Heart right ventricle (tissue), 16 donors: ENCODE measurements around the gene CD83. TPM values are rescaled to one million over a fixed set of nuclear protein-coding genes. Genes with fewer than 3 reads are reported as not detected.

Experiments used
- ATAC-seq, 8 donors: fragments of 200-7000 bp; cut with Tn5 transposase; one replicate each; pipeline ENCODE4 v1.9.1; 2020; ENCODE audit warnings: mild to moderate bottlenecking in 8 of 8, moderate library complexity in 8 of 8, moderate number of reproducible peaks in 1 of 8
- DNase-seq, 2 donors: peaks; one replicate each; pipeline ENCODE4 v3.0.0-alpha.2; 2020
- H3K27ac ChIP-seq, 10 donors: fragments of 200-600 bp; sonication (generic) in 2 of 10; one replicate each; pipeline versions ENCODE4 v1.5.0 to v1.8.0; 2020 to 2022; ENCODE audit warnings: mild to moderate bottlenecking in 3 of 10
- H3K27me3 ChIP-seq, 7 donors: fragments of 200-600 bp; one replicate each; pipeline ENCODE4 v1.8.0; 2021 to 2022; ENCODE audit warnings: mild to moderate bottlenecking in 2 of 7
- H3K36me3 ChIP-seq, 9 donors: fragments of 200-600 bp; sonication (generic) in 1 of 9; one replicate each; pipeline versions ENCODE4 v1.5.0 to v1.8.0; 2020 to 2022; ENCODE audit warnings: mild to moderate bottlenecking in 2 of 9
- H3K4me1 ChIP-seq, 9 donors: fragments of 200-600 bp; sonication (generic) in 1 of 9; one replicate each; pipeline versions ENCODE4 v1.5.0 to v1.8.0; 2020 to 2022; ENCODE audit warnings: mild to moderate bottlenecking in 4 of 9
- H3K4me3 ChIP-seq, 10 donors: fragments of 200-600 bp; sonication (generic) in 2 of 10; one replicate each; pipeline versions ENCODE4 v1.5.0 to v1.8.0; 2020 to 2022; ENCODE audit warnings: mild to moderate bottlenecking in 7 of 10, moderate library complexity in 2 of 10
- H3K9me3 ChIP-seq, 11 donors: fragments of 200-600 bp in 10 of 11; sonication (generic) in 2 of 11; one replicate each; pipeline versions ENCODE4 v1.5.0 to v1.8.0; 2013 to 2022; ENCODE audit warnings: mild to moderate bottlenecking in 2 of 11, control low read depth in 1 of 11, moderate library complexity in 1 of 11
- CTCF ChIP-seq, 9 donors: fragments of 200-600 bp; sonication (generic) in 2 of 9; IDR thresholded peaks; one replicate each; pipeline versions ENCODE4 v1.5.0 to v1.8.0; 2021 to 2022; ENCODE audit warnings: antibody characterized with exemption in 9 of 9, mild to moderate bottlenecking in 5 of 9, moderate library complexity in 1 of 9
- WGBS, 2 donors: extraction: QIAGEN DNeasy Blood & Tissue Kit; methylation state at CpG; one replicate each; pipeline ENCODE4 v1.1.7; 2013; ENCODE audit warnings: inconsistent platforms in 1 of 2; 5-methylcytosine and 5-hydroxymethylcytosine counted together
- intact Hi-C, 10 donors: fragments of 100-400 bp; cut with DNase I; formaldehyde crosslinking; loops; one replicate each; pipeline versions ENCODE4 v1.11.1 to v1.14.2; 2022
- polyA plus RNA-seq, 2 donors: library from polyadenylated mRNA; stranded (reverse); fragments of 200-250 nt; gene quantifications; one replicate each; pipeline ENCODE4 v1.2.3, GENCODE V29; 2013
- total RNA-seq, 10 donors: library from RNA; stranded (reverse); fragmentation: NEBNext Ultra II Directional in 3 of 10; extraction: Animal tissue kit (Norgen Biotek cat#: 25700) in 3 of 10; gene quantifications; one replicate each; pipeline versions ENCODE4 v1.2.1 to v1.2.4, GENCODE V29; 2021 to 2023
- donor health status: Arrhythmogenic right ventricular cardiomyopathy.
- donor health status: ischemic (EF 13 %, LVEDD 7.1; RV severe dilation, severe dysfunction).
- donor health status: healthy with polysubstance abuse.
- donor health status: DM: no; HTN: yes; CAD: no.
- donor health status: DM: no; HTN: no; CAD: no.
- donor health status: ischemic (EF 25% LVEDD 6.9; RV normal size, moderate dysfunction).
- donor health status: ischemic (EF 25% LVEDD 5.7; RV mildly dilated, moderate dysfunction).
- donor health status: healthy.
- donor health status: DM: yes; HTN: yes; CAD: no.
- donor health status: Ischemic cardiomyopathy.
- donor health status: ischemic (EF 35%, LVEDD 5.7; RV mildly dilated, moderate dysfunction).
- donor health status: nonischemic (EF 11% LVEDD 7.7; RV severe dilation, severe dysfunction).
- donor health status: DM: yes; HTN: yes; CAD: no.
- donor health status: PGD.
- donor health status: ischemic (EF 29% LVEDD 5.4; RV normal size, mild dysfunction).
- donor health status: nonischemic (EF 23%, LVEDD 6.1; RV moderate dilation, normal function).

CD83 gene
- total and polyA plus RNA-seq, 12 donors, result 0.68 to 7.5 (median 1.6) TPM

- TF ChIP-seq CTCF (IDR thresholded peaks at IDR 0.05), result no peak
- Histone ChIP-seq H3K27me3 (no peaks in the 10 kb centered on the region), H3K9me3 (no peaks in the 10 kb centered on the region), H3K4me3 (peak overlapping the region in 7 of 10 donors; percentile 59 to 80 (median 71)), H3K4me1 (peaks cover 0 to 43% (median 4%) of the 10 kb centered on the region in 9 donors), H3K27ac (peak overlapping the region in 4 of 10 donors; percentile 41 to 65 (median 60)), H3K36me3 (no peaks in the 10 kb centered on the region)
- intact Hi-C loops, result no loop called here
- 74 to 88% methylated on average over 2 of the region's 2 CpGs for WGBS, 2 donors
- no peak for DNase-seq
- peak in 1 of 8 donors; percentile 5 for ATAC-seq
Observed at GRCh38 chr6:14118446-14118845, 874 bp downstream of the CD83 start.

- TF ChIP-seq CTCF (IDR thresholded peaks at IDR 0.05), result no peak
- ATAC-seq (no peak), DNase-seq (no peak)
- Histone ChIP-seq H3K4me1 (peaks cover 0 to 53% (median 4%) of the 10 kb centered on the region in 9 donors), H3K27ac (no peak overlapping the region), H3K9me3 (no peaks in the 10 kb centered on the region), H3K4me3 (peak overlapping the region in 1 of 10 donors; percentile 75), H3K36me3 (no peaks in the 10 kb centered on the region), H3K27me3 (no peaks in the 10 kb centered on the region)
- 49 to 60% methylated on average over 7 of the region's 7 CpGs for WGBS, 2 donors
- intact Hi-C loops, result loop anchor here in 6 of 10 donors (10.0 kb wide), 4 partner anchors 1325 to 1505 kb away; no protein-coding TSS in a partner anchor
Observed at GRCh38 chr6:14119784-14120183, 2.2 kb downstream of the CD83 start.

GRCh38 chr6:14120546-14120945, 3.0 kb downstream of the CD83 start:
- H3K36me3 ChIP-seq, result no peaks in the 10 kb centered on the region
- 91 to 93% methylated on average over 1 of the region's 1 CpG for WGBS, 2 donors
- DNase-seq (no peak), ATAC-seq (no peak)
- peaks cover 0 to 57% (median 7%) of the 10 kb centered on the region in 9 donors for H3K4me1 ChIP-seq
- no peak for TF ChIP-seq CTCF (IDR thresholded peaks at IDR 0.05)
- no peak overlapping the region for H3K4me3 ChIP-seq
- H3K9me3 ChIP-seq, result no peaks in the 10 kb centered on the region
- peak overlapping the region in 1 of 10 donors; percentile 3 for H3K27ac ChIP-seq
- intact Hi-C loops, result loop anchor here in 6 of 10 donors (10.0 kb wide), 4 partner anchors 1324 to 1504 kb away; no protein-coding TSS in a partner anchor
- no peaks in the 10 kb centered on the region for H3K27me3 ChIP-seq

GRCh38 chr6:14121936-14122344, 4.4 kb downstream of the CD83 start:
- Histone ChIP-seq H3K27ac (peak overlapping the region in 3 of 10 donors; percentile 6 to 39 (median 20)), H3K9me3 (no peaks in the 10 kb centered on the region), H3K36me3 (no peaks in the 10 kb centered on the region), H3K27me3 (no peaks in the 10 kb centered on the region), H3K4me3 (no peak overlapping the region), H3K4me1 (peaks cover 0 to 56% (median 9%) of the 10 kb centered on the region in 9 donors)
- DNase-seq, result no peak
- WGBS, 2 donors, result 84 to 85% methylated on average over 4 of the region's 4 CpGs
- intact Hi-C loops, result loop anchor here in 6 of 10 donors (10.0 kb wide), 4 partner anchors 1323 to 1503 kb away; no protein-coding TSS in a partner anchor
- peak in 5 of 8 donors; percentile 16 to 61 (median 45) for ATAC-seq
- TF ChIP-seq CTCF (IDR thresholded peaks at IDR 0.05), result no peak
